Fibroblast of villous mesenchyme (primary cell): ENCODE results near the gene CD40. TPM values are rescaled to one million over a fixed set of nuclear protein-coding genes. Genes with fewer than 3 reads are reported as not detected.
"Not testable (repeated sequence)": the region's sequence is repeated elsewhere in the genome, so short reads cannot be mapped to it uniquely, and the experiment has no call there.

Experiments
- DNase-seq: peaks from one replicate; pipeline ENCODE4 v3.0.0-alpha.2; 2010; ENCODE audit warnings: low read depth
- H3K4me3 ChIP-seq: 2 replicates; pipeline ENCODE4 v1.5.1; 2011; ENCODE audit warnings: low read depth, mild to moderate bottlenecking, low read length
- CTCF ChIP-seq: IDR thresholded peaks from 2 replicates; pipeline ENCODE4 v1.5.1; 2012; ENCODE audit warnings: low read depth, mild to moderate bottlenecking, low read length; ENCODE audit not compliant: insufficient read depth
- total RNA-seq: library from RNA; depleted of rRNA; stranded (reverse); fragments of >200 nt; gene quantifications from 2 replicates; pipeline ENCODE4 v1.2.3, GENCODE V29; 2012

The CD40 gene
- total RNA-seq, 1 donor, result 0.43 TPM

- no peak for TF ChIP-seq CTCF
- no peak for DNase-seq
These were observed 24.6 kb upstream of the CD40 start for GRCh38 chr20:46093531-46093930.

GRCh38 chr20:46099491-46100287 lies 18.4 kb upstream of the CD40 start:
- no peak overlapping the region for H3K4me3 ChIP-seq
- no peak for DNase-seq
- no peak for TF ChIP-seq CTCF

More at GRCh38 chr20:46093531-46093930, 24.6 kb upstream of the CD40 start:
- H3K4me3 ChIP-seq, result no peak overlapping the region

- H3K4me3 ChIP-seq, DNase-seq: not testable (repeated sequence)
These were observed 17.7 kb upstream of the CD40 start for GRCh38 chr20:46100444-46100843.

GRCh38 chr20:46100988-46101387 lies 17.1 kb upstream of the CD40 start:
- TF ChIP-seq CTCF, result no peak
- no peak overlapping the region for H3K4me3 ChIP-seq
- DNase-seq, result no peak

GRCh38 chr20:46101957-46102356 lies 16.2 kb upstream of the CD40 start:
- no peak overlapping the region for H3K4me3 ChIP-seq
- no peak for DNase-seq
- TF ChIP-seq CTCF, result no peak

GRCh38 chr20:46102940-46103339 lies 15.2 kb upstream of the CD40 start:
- no peak for TF ChIP-seq CTCF
- H3K4me3 ChIP-seq, result no peak overlapping the region
- DNase-seq, result no peak

GRCh38 chr20:46104262-46104661 lies 13.9 kb upstream of the CD40 start:
- no peak for TF ChIP-seq CTCF
- DNase-seq, result no peak
- H3K4me3 ChIP-seq, result no peak overlapping the region
